Measurements from ENCODE around the gene GLI3.

GLI3 gene

DNA sequence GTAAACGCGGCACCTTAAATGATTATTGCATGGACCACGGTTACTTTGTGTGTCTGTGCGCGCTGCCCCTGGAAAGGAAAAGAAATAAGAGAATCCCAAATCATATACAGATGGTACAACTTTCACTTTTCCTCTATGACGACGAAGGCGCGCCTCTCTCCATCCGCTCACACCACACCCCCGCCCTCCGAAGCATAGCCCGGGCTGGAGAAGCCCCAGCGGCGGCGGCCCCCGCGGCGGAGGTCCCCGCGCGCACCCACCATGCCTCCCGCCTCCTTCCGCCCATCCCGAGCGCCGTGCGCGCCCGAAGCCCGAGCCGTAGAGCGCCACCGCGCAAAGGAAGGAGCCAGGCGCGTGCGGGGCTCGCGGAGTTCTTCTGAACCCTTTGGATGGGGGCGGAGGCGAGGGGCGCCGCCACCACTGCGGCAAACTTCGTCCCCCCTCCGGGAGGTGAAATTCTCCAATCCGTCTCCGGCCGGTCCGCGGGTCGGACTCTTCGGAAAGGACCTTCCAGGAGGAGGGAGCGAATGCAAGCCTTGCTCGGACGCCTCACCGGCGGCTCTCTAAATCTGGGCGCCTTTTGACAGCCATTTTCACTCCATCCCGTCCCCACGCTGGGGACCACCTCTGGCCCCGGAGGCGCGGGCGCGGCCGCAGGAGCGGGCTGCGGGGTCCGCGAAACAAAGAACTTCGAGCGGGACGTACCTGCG lies 588 bp downstream of the GLI3 start (continued):
- TF ChIP-seq, protein P1, sequence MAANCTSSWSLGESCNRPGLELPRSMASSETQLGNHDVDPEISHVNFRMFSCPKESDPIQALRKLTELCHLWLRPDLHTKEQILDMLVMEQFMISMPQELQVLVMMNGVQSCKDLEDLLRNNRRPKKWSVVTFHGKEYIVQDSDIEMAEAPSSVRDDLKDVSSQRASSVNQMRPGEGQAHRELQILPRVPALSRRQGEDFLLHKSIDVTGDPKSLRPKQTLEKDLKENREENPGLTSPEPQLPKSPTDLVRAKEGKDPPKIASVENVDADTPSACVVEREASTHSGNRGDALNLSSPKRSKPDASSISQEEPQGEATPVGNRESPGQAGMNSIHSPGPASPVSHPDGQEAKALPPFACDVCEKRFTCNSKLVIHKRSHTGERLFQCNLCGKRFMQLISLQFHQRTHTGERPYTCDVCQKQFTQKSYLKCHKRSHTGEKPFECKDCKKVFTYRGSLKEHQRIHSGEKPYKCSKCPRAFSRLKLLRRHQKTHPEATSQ (tag by site-specific recombination; IDR thresholded peaks at IDR 0.05) = no peak
- TF ChIP-seq ZNF677 (tag by site-specific recombination; IDR thresholded peaks at IDR 0.05) = no peak
- TF ChIP-seq, protein P2, sequence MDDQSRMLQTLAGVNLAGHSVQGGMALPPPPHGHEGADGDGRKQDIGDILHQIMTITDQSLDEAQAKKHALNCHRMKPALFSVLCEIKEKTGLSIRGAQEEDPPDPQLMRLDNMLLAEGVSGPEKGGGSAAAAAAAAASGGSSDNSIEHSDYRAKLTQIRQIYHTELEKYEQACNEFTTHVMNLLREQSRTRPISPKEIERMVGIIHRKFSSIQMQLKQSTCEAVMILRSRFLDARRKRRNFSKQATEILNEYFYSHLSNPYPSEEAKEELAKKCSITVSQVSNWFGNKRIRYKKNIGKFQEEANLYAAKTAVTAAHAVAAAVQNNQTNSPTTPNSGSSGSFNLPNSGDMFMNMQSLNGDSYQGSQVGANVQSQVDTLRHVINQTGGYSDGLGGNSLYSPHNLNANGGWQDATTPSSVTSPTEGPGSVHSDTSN (CRISPR knock-in tag; IDR thresholded peaks at IDR 0.05) = peak; percentile 79; the same call in 1 of the 2 replicates
- no peak for TF ChIP-seq ZNF416 (tag by site-specific recombination; IDR thresholded peaks at IDR 0.05)
- no peak for TF ChIP-seq ZNF157 (tag by site-specific recombination; IDR thresholded peaks at IDR 0.05)
- TF ChIP-seq ZFP41 (tag by site-specific recombination; IDR thresholded peaks at IDR 0.05; ENCODE audit: borderline replicate concordance) = no peak
- peak; percentile 87 for TF ChIP-seq EGR2 (tag by site-specific recombination; IDR thresholded peaks at IDR 0.05; ENCODE audit: low read depth)
- TF ChIP-seq ZNF133 (tag by site-specific recombination; IDR thresholded peaks at IDR 0.05) = no peak
- TF ChIP-seq, protein P3, sequence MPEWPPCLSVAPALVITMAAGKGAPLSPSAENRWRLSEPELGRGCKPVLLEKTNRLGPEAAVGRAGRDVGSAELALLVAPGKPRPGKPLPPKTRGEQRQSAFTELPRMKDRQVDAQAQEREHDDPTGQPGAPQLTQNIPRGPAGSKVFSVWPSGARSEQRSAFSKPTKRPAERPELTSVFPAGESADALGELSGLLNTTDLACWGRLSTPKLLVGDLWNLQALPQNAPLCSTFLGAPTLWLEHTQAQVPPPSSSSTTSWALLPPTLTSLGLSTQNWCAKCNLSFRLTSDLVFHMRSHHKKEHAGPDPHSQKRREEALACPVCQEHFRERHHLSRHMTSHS (tag by site-specific recombination; IDR thresholded peaks at IDR 0.05) = no peak
- TF ChIP-seq OVOL3 (tag by site-specific recombination; IDR thresholded peaks at IDR 0.05) = no peak
- no peak for TF ChIP-seq ZNF48 (tag by site-specific recombination; IDR thresholded peaks at IDR 0.05)
- TF ChIP-seq ZNF514 (tag by site-specific recombination; IDR thresholded peaks at IDR 0.05) = no peak
- TF ChIP-seq TCF7L2 (IDR thresholded peaks at IDR 0.05; ENCODE audit: borderline replicate concordance, low read depth, low read length) = no peak
- TF ChIP-seq ZNF211 (tag by site-specific recombination; IDR thresholded peaks at IDR 0.05; ENCODE audit: low read depth) = no peak
- TF ChIP-seq ZNF274 (IDR thresholded peaks at IDR 0.05; ENCODE audit: low read length) = no peak
- no peak for TF ChIP-seq ZNF274 (tag by site-specific recombination; IDR thresholded peaks at IDR 0.05; ENCODE audit: borderline replicate concordance)
- TF ChIP-seq ZNF239 (tag by site-specific recombination; IDR thresholded peaks at IDR 0.05) = no peak
- TF ChIP-seq ZNF660 (tag by site-specific recombination; IDR thresholded peaks at IDR 0.05) = peak; percentile 32; the same call in 1 of the 2 replicates
- no peak for TF ChIP-seq ZNF37A (tag by site-specific recombination; IDR thresholded peaks at IDR 0.05)
- no peak for TF ChIP-seq SP7 (tag by site-specific recombination; IDR thresholded peaks at IDR 0.05)
- no peak for TF ChIP-seq ZNF391 (tag by site-specific recombination; IDR thresholded peaks at IDR 0.05; ENCODE audit: borderline replicate concordance, low read depth)
- no peak for TF ChIP-seq SCRT2 (tag by site-specific recombination; IDR thresholded peaks at IDR 0.05)
- TF ChIP-seq YY1 (tag by site-specific recombination; IDR thresholded peaks at IDR 0.05) = peak; percentile 36; the same call in 1 of the 2 replicates
- 0 out of 2 replicates have a peak, but pooled peaks have one; percentile 55 for TF ChIP-seq ZEB2 (tag by site-specific recombination; IDR thresholded peaks at IDR 0.05)
- peak; percentile 53 for TF ChIP-seq ZXDB (tag by site-specific recombination; IDR thresholded peaks at IDR 0.05)
- TF ChIP-seq ZNF555 (tag by site-specific recombination; conservative IDR thresholded peaks at IDR 0.05) = no peak
- no peak for TF ChIP-seq ZFP69B (tag by site-specific recombination; IDR thresholded peaks at IDR 0.05)
- TF ChIP-seq ZNF707 (tag by site-specific recombination; IDR thresholded peaks at IDR 0.05) = no peak
- no peak for TF ChIP-seq ZNF621 (tag by site-specific recombination; IDR thresholded peaks at IDR 0.05)
- TF ChIP-seq ZNF768 (tag by site-specific recombination; IDR thresholded peaks at IDR 0.05) = no peak
- TF ChIP-seq ZBTB17 (tag by site-specific recombination; IDR thresholded peaks at IDR 0.05) = peak; percentile 63
- 0 out of 2 replicates have a peak, but pooled peaks have one; percentile 28 for TF ChIP-seq ZNF501 (tag by site-specific recombination; IDR thresholded peaks at IDR 0.05)
- no peak for TF ChIP-seq ZNF510 (tag by site-specific recombination; IDR thresholded peaks at IDR 0.05; ENCODE audit: insufficient replicate concordance)
- peak; percentile 62 for TF ChIP-seq KLF9 (tag by site-specific recombination; IDR thresholded peaks at IDR 0.05; ENCODE audit: low read depth)
- TF ChIP-seq, protein P4, sequence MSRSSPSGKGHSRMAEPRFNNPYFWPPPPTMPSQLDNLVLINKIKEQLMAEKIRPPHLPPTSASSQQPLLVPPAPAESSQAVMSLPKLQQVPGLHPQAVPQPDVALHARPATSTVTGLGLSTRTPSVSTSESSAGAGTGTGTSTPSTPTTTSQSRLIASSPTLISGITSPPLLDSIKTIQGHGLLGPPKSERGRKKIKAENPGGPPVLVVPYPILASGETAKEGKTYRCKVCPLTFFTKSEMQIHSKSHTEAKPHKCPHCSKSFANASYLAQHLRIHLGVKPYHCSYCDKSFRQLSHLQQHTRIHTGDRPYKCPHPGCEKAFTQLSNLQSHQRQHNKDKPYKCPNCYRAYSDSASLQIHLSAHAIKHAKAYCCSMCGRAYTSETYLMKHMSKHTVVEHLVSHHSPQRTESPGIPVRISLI (tag by site-specific recombination; IDR thresholded peaks at IDR 0.05) = no peak
- peak; percentile 88 for TF ChIP-seq GLIS2 (tag by site-specific recombination; IDR thresholded peaks at IDR 0.05)
- no peak for TF ChIP-seq ZNF658 (tag by site-specific recombination; IDR thresholded peaks at IDR 0.05)
- peak; percentile 78 for TF ChIP-seq ZNF629 (tag by site-specific recombination; IDR thresholded peaks at IDR 0.05)
- TF ChIP-seq ZNF549 (tag by site-specific recombination; IDR thresholded peaks at IDR 0.05) = no peak
- TF ChIP-seq ZNF23 (tag by site-specific recombination; IDR thresholded peaks at IDR 0.05; ENCODE audit: borderline replicate concordance) = no peak
